Measurements from ENCODE around the gene DPY19L3.

DNA sequence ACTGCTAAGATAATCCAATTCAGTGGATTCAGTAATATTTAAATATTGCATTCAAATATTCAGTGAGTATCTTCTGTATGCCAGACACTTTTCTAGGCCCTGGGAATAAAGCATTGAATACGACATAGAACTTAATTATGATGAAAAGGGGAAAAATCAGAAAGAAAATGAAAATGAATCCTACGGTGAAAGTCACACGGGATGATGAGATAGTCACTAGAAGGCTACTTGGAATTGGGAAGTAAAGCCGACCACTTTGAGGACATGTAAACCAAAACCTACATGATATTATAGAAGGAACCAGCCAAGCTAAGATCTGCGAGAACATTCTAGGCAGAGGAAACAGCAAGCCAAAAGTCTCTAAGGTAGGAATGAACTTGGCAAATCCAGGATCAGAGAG, 10.1 kb downstream of the DPY19L3 start:
- TF ChIP-seq, protein P1, sequence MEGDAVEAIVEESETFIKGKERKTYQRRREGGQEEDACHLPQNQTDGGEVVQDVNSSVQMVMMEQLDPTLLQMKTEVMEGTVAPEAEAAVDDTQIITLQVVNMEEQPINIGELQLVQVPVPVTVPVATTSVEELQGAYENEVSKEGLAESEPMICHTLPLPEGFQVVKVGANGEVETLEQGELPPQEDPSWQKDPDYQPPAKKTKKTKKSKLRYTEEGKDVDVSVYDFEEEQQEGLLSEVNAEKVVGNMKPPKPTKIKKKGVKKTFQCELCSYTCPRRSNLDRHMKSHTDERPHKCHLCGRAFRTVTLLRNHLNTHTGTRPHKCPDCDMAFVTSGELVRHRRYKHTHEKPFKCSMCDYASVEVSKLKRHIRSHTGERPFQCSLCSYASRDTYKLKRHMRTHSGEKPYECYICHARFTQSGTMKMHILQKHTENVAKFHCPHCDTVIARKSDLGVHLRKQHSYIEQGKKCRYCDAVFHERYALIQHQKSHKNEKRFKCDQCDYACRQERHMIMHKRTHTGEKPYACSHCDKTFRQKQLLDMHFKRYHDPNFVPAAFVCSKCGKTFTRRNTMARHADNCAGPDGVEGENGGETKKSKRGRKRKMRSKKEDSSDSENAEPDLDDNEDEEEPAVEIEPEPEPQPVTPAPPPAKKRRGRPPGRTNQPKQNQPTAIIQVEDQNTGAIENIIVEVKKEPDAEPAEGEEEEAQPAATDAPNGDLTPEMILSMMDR (IDR thresholded peaks at IDR 0.05): no peak
- no peak for TF ChIP-seq POLR2A (IDR thresholded peaks at IDR 0.05)
- no peak for TF ChIP-seq EP300 (IDR thresholded peaks at IDR 0.05)
